GM19452 (cell line): ENCODE results near the gene MYRF.

ENCODE experiments used
- ATAC-seq: cut with Tn5 transposase; IDR thresholded peaks from one replicate; pipeline ENCODE4 v1.9.1; 2021; ENCODE audit not compliant: unreplicated experiment

The MYRF gene

GRCh38 chr11:61837411-61838005, 85.1 kb downstream of the MYRF start:
- no peak for ATAC-seq
